Epithelial cell of esophagus (primary cell): ENCODE results near the gene ARFGAP2.

Experiments used
- DNase-seq: peaks from one replicate; pipeline ENCODE4 v3.0.0; 2010; ENCODE audit warnings: low read depth
- H3K4me3 ChIP-seq: 2 replicates; pipeline ENCODE4 v1.5.1; 2011; ENCODE audit warnings: mild to moderate bottlenecking, low read length, control low read depth
- TF ChIP-seq, protein P1 (sequence below): IDR thresholded peaks from 2 replicates; pipeline ENCODE4 v1.5.1; 2011; ENCODE audit warnings: low read depth, mild to moderate bottlenecking, low read length, control low read depth, inconsistent platforms; ENCODE audit not compliant: insufficient read depth; ENCODE audit errors: missing control alignments

The ARFGAP2 gene

DNA sequence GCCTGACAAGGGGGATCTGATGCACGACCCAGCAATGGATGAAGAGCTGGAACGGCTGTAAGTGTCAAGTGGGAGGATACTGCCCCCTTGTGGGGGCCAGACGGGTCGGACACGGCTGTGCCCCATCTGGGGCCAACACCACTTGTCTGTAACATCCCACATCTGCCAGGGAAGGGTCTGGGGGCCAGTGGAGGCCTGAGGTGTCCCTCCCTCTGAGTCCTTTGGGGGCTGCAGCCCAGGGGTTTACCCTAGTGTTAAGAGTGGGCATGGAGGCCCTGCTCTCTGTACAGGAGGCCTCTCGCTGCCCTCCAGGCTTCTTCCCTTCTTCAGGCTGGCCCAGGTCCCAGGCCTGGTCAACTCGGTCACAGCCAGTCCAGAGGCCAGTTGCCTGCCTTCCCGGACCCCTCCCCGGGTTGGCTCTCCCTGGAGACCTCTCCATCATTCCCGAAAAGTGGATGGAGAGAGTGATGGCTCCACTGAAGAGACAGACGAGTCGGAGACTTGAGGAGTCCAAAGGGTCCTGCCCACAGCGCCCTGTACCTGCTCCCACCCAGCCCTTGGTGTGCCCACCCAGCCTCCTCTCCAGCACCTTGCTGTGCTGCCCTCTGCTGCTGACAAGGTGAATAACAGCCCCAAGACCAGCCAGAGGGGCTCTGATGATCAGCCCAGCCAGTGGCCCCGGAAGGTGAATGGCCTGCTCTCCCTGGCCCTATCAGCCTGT lies 15.4 kb downstream of the ARFGAP2 start:
- H3K4me3 ChIP-seq, result no peak overlapping the region

DNA sequence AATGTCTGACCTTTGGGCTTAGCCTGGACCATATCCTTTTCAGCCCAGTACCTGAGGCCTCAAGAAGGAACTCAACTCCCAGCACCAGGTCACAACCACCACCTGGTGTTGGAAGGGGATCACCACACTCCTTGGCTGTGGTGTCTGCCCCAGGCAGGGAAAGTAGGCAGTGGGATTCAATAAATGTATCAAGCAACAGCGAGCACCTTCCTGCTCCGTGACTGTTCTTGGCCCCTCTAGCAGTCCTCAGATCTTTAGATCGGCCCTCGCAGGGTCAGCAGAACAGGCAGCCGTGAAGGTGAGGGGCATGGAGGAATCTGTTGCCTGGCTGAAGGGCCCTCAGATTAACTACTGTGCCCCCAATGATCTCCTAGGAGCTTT lies 15.9 kb downstream of the ARFGAP2 start:
- DNase-seq, result no peak
- TF ChIP-seq, protein P1, sequence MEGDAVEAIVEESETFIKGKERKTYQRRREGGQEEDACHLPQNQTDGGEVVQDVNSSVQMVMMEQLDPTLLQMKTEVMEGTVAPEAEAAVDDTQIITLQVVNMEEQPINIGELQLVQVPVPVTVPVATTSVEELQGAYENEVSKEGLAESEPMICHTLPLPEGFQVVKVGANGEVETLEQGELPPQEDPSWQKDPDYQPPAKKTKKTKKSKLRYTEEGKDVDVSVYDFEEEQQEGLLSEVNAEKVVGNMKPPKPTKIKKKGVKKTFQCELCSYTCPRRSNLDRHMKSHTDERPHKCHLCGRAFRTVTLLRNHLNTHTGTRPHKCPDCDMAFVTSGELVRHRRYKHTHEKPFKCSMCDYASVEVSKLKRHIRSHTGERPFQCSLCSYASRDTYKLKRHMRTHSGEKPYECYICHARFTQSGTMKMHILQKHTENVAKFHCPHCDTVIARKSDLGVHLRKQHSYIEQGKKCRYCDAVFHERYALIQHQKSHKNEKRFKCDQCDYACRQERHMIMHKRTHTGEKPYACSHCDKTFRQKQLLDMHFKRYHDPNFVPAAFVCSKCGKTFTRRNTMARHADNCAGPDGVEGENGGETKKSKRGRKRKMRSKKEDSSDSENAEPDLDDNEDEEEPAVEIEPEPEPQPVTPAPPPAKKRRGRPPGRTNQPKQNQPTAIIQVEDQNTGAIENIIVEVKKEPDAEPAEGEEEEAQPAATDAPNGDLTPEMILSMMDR, result no peak
- no peak overlapping the region for H3K4me3 ChIP-seq

More for the DNA sequence above, 15.4 kb downstream of the ARFGAP2 start:
- TF ChIP-seq, protein P1, result peak; percentile 84
- peak; percentile 65 for DNase-seq

DNA sequence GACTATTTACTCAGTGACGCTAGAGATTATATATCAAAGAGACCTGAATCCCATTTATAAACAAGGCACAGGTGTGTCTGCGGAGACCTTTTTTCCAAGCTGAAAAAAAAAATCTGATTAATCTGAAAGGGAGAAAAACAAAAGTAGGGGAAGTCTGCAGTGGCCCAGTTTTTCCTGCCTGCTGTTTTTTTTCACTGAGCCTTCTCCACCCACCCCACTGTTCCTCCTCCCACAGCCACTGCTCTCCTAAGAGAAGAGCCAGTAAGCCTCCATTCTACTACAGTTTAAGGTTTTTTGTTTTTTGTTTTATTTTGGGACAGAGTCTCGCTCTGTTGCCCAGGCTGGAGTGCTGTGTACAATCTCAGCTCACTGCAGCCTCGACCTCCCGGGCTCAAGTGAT lies 18.4 kb downstream of the ARFGAP2 start:
- DNase-seq, result no peak

DNA sequence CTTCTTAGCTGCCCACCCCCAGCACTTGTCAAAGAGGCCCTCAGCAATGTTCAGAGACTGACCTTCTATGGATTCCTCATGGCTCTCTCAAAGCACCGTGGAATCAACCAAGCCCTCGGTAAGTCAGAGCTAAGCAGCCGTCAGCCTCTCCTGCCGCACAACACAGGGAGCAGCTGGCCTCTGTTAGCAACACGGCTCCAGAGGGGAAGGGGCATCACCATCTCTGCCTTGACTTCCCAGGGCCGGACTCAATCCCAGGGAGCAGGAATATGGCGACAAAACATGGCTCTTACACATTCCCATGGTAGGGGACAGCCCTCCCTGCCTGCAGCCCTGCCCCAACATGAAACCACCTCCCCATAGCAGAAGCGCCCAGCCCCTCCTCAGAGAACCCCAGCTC lies 18.9 kb downstream of the ARFGAP2 start:
- no peak overlapping the region for H3K4me3 ChIP-seq
- DNase-seq, result no peak

More for the DNA sequence above, 18.4 kb downstream of the ARFGAP2 start:
- TF ChIP-seq, protein P1, result no peak
- no peak overlapping the region for H3K4me3 ChIP-seq

DNA sequence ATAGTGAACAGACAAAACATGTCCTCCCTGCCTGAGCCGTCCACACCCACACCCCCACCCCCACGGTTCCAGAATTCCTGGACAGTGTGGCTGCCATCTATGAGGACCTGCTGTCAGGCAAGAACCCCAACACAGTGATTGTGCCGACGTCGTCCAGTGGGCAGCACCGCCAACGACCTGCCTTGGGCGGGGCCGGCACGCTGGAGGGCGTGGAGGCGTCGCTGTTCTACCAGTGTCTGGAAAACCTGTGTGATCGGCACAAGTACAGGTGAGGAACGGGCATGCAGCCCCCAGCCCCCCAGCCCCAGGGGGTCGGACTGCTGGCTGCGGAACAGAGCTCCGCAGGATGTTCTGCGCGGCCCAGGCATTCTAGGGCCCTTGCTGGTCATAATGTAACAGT lies 19.7 kb downstream of the ARFGAP2 start:
- DNase-seq, result no peak
- no peak overlapping the region for H3K4me3 ChIP-seq
- TF ChIP-seq, protein P1, result no peak

More for the DNA sequence above, 18.9 kb downstream of the ARFGAP2 start:
- TF ChIP-seq, protein P1, result no peak

DNA sequence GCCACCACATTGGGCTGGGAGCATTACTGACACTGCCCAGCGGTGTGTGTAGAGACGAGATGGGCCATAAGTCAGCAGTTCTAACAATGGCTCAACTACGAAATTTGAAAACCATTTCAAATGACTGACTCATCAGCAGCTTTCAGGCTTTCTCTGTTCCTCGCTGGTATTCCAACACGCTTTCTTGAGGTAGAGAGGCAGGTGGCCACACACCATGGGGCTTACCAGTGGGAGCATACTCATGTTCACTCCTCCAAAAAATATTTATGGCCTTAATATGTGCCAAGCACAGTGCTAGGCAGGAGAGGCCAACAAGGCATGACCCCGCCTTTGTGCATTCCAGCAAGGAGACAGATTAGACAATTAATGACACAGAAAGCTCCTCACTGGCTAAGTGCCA lies 20.3 kb downstream of the ARFGAP2 start:
- TF ChIP-seq, protein P1, result no peak
- no peak overlapping the region for H3K4me3 ChIP-seq
- DNase-seq, result peak; percentile 38

DNA sequence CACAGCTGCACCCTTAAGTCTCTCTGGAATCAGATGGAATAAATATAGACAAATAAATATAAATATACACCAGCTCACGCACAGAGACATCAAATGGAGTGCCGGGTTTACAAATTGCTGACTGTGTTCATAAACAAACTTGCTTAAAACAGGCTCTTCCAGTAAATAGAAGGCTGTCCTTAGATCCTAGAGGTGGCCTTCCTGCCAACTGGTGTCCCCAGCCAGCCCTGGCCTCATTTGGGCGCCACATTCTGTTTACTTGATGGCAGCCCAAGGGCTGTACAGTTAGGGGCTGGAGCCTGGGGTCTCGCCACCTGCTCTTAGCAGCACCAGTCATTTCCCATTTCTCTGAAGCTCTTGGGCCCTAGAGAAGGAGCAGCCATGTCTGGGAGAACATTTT lies 20.8 kb downstream of the ARFGAP2 start:
- no peak for DNase-seq
- TF ChIP-seq, protein P1, result no peak
- H3K4me3 ChIP-seq, result no peak overlapping the region
